ENCODE data around the gene PTPRO. TPM values are rescaled to one million over a fixed set of nuclear protein-coding genes. Genes with fewer than 3 reads are reported as not detected.

Gene PTPRO
- total RNA-seq, 1 experiment from 2014 or later = 0.52 TPM

GRCh38 chr12:15600223-15600935, 278.1 kb downstream of the PTPRO start:
- Mint-ChIP-seq H3K4me3 (no peak overlapping the region), H3K36me3 (ENCODE audit: insufficient read depth in 1 of 3, low read depth in 3 of 3) (no peaks in the 10 kb centered on the region), H3K27ac (no peak overlapping the region), H3K27me3 (ENCODE audit: low read depth) (no peaks in the 10 kb centered on the region), H3K9me3 (no peaks in the 10 kb centered on the region), H3K4me1 (no peaks in the 10 kb centered on the region)
- Histone ChIP-seq H4K8ac (replicated peaks; ENCODE audit: insufficient read length, low read depth, low read length) (no peak overlapping the region), H3K27me3 (ENCODE audit: insufficient read depth, low read length) (no peaks in the 10 kb centered on the region), H4K20me1 (ENCODE audit: control insufficient read depth, insufficient read depth, insufficient read length) (no peaks in the 10 kb centered on the region), H2AK5ac (ENCODE audit: insufficient read length, low read length) (no peak overlapping the region), H3K79me2 (ENCODE audit: insufficient read depth, low read length) (no peaks in the 10 kb centered on the region), H4K91ac (ENCODE audit: insufficient read length, low read depth, low read length) (no peak overlapping the region), H2BK15ac (ENCODE audit: low read depth, low read length) (no peak overlapping the region), H3K9ac (ENCODE audit: extremely low read depth, insufficient read length, low read length) (no peak overlapping the region), H3K23ac (ENCODE audit: insufficient read length, low read depth, low read length) (no peak overlapping the region), H3K79me1 (ENCODE audit: insufficient read depth, low read depth, low read length, poor library complexity, severe bottlenecking) (no peaks in the 10 kb centered on the region), H2BK5ac (ENCODE audit: insufficient read length, low read length) (no peak overlapping the region), H3K27ac (ENCODE audit: insufficient read length, low read depth, low read length) (no peak overlapping the region), H2BK20ac (ENCODE audit: low read depth, low read length, poor library complexity, severe bottlenecking) (no peak overlapping the region), H3T11ph (ENCODE audit: low read length) (no peak overlapping the region), H3K4me2 (ENCODE audit: insufficient read depth, insufficient read length, low read length) (no peak overlapping the region), H3K9me3 (ENCODE audit: control insufficient read depth, low read depth, low read length) (no peaks in the 10 kb centered on the region), H2BK120ac (ENCODE audit: low read depth, low read length, poor library complexity, severe bottlenecking) (no peak overlapping the region), H3K23me2 (ENCODE audit: insufficient read length, low read depth, low read length, poor library complexity, severe bottlenecking) (no peaks in the 10 kb centered on the region), H4K5ac (ENCODE audit: insufficient read length, low read depth, low read length) (no peak overlapping the region), H3K4me1 (ENCODE audit: insufficient read depth, low read length) (no peaks in the 10 kb centered on the region), H3K56ac (ENCODE audit: insufficient read length, low read depth, low read length) (no peak overlapping the region), H3K18ac (ENCODE audit: insufficient read length, low read depth, low read length) (no peak overlapping the region), H3K4ac (ENCODE audit: low read depth, low read length) (no peak overlapping the region), H2BK12ac (ENCODE audit: insufficient read length, low read depth, low read length) (no peak overlapping the region), H2AFZ (ENCODE audit: low read length) (no peak overlapping the region), H3K14ac (ENCODE audit: insufficient read depth, low read length) (no peak overlapping the region)
- no CpG with 5 or more reads among the region's 7 CpGs for WGBS (ENCODE audit: extremely low coverage, insufficient read length, low lambda C conversion rate)
- DNase-seq = no peak
- no peak for TF ChIP-seq CTCF (conservative IDR thresholded peaks at IDR 0.05)

All from H9 (cell line).